Posterior cingulate gyrus (tissue), 11 donors: ENCODE data around the gene CENPT.
"Not testable (repeated sequence)": the region's sequence is repeated elsewhere in the genome, so short reads cannot be mapped to it uniquely, and the experiment has no call there.

ENCODE experiments used
- DNase-seq, 10 donors: peaks; one replicate each; pipeline versions ENCODE4 v3.0.0 to v3.0.0-alpha.2; 2020 to 2021; ENCODE audit warnings: mixed read lengths in 3 of 10
- intact Hi-C: fragments of 100-400 bp; cut with DNase I; formaldehyde crosslinking; loops from one replicate; pipeline ENCODE4 v1.15.1; 2023

CENPT gene

DNA sequence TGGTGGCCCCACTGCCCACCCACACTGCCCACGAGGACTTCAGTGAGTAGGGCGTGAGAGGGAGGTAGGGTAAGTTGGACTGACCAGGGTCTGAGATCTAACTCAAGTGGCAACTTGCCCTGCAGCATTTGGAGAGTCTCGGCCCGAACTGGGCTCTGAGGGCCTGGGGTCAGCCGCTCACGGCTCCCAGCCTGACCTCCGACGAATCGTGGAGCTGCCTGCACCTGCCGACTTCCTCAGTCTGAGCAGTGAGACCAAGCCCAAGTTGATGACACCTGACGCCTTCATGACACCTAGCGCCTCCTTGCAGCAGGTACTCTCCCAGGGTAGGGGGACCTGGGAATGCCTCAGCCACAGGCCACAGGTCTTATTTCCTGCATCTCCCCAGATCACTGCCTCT lies 32.0 kb upstream of the CENPT start:
- intact Hi-C loops = no loop called here
- peak in 2 of 10 donors; percentile 45 to 57 for DNase-seq

- DNase-seq = peak in 2 of 10 donors; percentile 29 to 66
- intact Hi-C loops = no loop called here
Observed at GRCh38 chr16:67878846-67879245, 31.4 kb upstream of the CENPT start.

DNA sequence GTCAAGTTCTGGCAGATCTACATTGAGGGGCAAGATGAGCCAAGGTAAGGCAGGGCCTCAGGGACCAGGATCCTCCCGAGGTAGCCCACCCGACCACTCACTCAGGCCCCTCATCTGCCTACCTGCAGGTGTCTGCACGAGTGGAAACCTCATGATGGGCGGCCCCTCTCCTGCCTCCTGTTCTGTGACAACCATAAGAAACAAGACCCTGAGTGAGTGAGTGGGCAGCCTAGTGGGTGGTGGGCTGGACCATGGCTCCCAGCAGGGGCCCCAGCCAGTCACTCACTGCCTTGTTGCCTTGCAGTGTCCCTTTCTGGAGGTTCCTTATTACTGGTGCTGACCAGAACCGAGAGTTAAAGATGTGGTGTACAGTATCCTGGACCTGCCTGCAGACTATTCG lies 30.7 kb upstream of the CENPT start:
- peak in 1 of 10 donors; percentile 42 for DNase-seq
- intact Hi-C loops = no loop called here

- DNase-seq = no peak
- intact Hi-C loops = no loop called here
Observed at GRCh38 chr16:67877064-67877463, 29.6 kb upstream of the CENPT start.

DNA sequence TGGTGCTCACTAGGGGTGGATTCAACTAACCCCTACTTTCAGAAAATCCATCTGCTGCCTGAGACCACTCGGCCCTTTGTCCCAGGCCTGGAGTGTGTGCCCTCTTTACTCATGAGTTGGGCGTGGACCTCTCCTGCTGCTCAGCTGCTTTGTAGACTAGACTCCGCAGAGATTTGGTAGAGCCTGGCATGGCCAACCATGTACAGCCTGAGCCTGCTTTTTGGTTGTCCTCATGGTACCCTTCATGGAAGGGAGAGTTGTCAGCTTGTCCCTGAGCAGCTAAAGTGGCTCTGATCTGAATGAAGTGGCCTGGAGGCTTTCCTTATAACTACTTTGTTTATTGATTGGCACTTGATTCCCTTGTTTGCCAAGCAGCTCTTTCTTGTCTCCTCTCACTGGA lies 26.9 kb upstream of the CENPT start:
- no peak for DNase-seq
- intact Hi-C loops = no loop called here

DNA sequence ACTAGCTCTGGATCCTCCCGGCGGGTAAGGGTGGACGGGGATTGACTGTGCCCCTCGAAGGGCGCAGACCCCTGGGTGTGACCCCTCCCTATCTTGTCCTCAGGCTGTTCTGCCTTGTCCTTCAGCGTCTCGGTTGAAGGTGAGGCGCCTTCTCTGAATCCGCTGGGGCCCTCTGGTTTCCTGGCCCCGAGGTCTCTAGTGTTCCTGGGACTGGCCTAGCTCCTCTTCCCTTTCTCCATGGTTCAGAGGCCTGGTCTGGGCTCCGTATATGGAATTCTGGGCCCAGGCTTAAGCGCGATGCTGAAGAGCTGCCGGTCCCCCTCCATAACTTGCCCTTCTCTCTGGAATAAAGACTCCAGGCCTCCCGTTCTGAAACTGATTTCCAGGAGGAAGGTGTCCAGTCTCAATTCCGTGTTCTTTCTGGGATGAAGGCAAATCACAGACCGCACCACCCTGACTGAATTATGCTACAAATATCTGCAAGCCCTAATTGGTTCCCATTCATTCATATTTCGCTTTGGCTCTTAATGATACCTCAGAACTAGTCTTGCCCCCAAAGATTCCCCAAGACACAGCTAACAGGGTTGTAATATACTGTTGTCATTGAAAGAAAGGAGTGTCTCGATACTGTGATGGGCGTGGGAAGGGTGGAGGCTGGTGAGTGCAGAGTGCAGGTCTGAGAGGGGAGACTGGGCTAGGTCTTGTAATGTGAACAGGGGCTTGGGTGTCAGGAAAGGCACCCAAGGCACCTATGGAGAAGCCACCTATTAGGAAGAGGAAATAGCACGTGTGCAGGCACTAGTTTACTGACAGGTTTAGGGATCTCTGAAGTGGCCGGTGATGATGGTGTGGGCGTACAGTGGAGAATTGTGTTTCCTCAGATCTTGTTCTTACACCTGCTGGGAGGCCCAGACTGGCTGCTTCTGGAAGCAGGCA lies 26.2 kb upstream of the CENPT start:
- no peak for DNase-seq
- intact Hi-C loops = no loop called here

GRCh38 chr16:67872631-67873434 lies 25.3 kb upstream of the CENPT start, which contains the start of gene EDC4:
Gene EDC4 (plus strand): TSS chr16:67873052. CDS start chr16:67873262, 210 bp downstream.
- intact Hi-C loops = no loop called here
- DNase-seq = peak; percentile 71 to 96 (median 80)

DNA sequence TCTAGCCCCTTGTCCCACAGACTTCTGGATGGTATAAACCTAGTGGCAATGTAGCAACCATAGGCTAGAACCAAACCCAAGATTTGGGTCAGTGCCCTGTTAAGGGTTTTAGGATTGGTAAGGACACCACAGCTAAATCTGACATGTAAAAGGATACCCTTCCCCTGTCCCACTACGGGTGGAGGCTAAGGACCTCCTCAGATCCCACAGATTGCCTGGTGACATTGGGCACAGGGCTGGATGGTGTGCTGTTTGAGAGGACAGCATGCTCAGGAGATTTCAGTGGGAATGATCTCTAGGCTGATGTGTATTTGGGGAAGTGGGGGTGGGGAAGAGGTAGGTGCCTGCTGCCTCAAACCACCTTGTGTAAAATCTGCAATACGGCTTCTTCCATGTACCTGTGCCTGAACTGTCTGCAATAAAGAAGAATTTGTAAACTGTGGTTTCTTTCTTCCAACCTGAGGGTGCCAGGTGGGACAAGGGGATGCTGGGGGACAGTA lies 24.7 kb upstream of the CENPT start:
- no peak for DNase-seq
- intact Hi-C loops = no loop called here

DNA sequence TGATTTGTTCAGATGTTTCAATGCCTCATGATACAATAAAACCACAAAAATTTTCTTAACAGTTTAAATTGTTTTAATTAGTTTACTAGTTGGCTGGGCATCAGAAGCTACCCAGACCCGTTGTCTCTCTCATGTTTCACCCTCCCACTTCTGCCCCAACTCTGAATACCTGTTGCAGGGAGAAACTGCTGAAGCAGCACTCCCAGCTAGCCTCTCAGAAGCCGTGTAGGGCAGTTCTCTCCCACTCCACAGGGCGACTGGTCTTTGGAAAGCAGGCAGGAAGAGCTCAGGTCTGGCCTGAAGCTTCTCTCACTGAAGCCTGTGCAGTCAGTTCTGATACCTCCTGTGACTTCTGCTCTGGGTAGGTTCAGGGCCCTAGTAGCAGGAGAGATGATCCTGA lies 23.8 kb upstream of the CENPT start:
- intact Hi-C loops = no loop called here

GRCh38 chr16:67869653-67870052 lies 22.2 kb upstream of the CENPT start:
- DNase-seq = no peak
- intact Hi-C loops = no loop called here

More for the DNA sequence above, 23.8 kb upstream of the CENPT start:
- DNase-seq = no peak

DNA sequence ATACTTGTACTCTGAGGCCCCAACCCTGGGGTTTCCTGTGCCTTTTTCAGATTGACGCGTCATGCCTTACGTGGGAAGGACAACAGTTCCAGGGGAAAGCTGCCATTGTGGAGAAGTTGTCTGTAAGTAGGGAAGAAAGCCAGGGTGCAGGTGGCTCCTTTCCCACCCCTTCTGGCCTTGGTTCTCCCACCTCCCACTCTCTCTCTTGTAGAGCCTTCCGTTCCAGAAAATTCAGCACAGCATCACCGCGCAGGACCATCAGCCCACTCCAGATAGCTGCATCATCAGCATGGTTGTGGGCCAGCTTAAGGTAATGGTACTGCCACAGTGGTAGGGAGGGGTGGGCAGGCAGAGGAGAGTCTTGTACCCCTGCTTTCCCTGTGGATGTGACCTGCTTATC lies 20.8 kb upstream of the CENPT start:
- intact Hi-C loops = no loop called here
- DNase-seq = peak in 8 of 10 donors; percentile 30 to 90 (median 54)

GRCh38 chr16:67865318-67865717 lies 17.8 kb upstream of the CENPT start:
- DNase-seq = no peak
- intact Hi-C loops = no loop called here

DNA sequence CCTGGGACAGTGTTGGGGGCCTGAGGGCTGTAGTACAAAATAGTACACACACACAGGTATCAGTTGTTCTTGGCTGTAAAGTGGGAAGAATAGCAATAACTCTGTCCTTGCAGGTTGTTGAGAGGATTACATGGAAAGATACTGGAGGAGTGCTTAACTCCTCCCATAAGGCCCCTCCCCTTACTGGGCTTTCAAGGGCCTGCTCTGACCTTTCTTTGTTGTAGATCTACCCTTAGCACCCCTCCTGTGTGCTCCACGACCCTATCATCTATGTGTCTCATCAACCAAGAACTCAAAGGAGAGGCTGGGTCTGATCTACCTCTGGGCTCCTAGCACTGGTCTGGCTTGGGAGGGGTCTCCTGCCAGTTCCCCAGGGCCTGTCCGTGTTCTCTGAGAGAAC lies 17.1 kb upstream of the CENPT start:
- no peak for DNase-seq
- intact Hi-C loops = no loop called here

GRCh38 chr16:67864044-67864443 lies 16.6 kb upstream of the CENPT start:
- DNase-seq, intact Hi-C loops: not testable (repeated sequence)

DNA sequence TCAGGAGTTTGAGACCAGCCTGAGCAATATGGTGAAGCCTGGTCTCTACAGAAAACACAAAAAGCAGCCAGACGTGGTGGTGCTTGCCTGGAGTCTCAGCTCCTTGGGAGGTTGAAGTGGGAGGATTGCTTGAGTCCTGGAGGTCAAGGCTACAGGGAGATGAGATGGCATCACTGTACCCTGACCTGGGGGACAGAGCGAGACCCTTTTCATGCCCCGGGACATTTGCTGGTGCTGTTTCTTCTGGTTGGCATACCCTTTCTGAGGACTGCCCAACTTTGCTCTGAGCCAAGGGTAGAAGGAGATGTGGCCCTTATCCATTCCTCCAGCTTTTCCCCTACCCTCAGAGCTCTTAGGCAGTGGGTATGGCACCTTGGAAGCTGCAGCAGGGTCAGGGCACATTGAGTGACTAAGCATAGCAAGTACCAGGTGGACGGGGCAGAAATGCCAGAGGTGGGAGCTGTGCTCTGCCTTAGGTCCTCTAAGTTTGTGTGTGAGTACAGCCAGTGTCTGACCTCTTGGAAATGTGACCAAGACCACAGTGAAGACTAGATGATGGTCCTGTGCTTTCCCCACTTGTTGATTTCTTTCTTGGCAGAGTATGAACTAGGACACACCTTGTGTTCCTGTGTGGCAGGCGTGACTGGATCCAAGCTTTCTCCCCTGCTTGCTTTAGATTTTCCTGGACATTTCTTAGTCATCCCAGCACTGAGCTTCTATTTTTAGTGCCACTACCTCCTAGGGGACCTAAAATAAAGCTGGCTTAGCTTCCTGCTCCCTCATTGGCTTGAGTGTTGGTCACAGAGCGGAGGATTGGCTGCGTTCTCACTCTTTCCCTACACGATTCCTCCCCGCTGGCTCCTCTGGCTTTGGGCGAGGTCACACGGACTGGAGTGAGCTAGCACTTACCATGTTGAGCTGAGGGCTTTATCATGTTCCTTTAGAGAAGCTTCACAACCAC lies 15.4 kb upstream of the CENPT start:
- peak in 8 of 10 donors; percentile 49 to 94 (median 69) for DNase-seq
- intact Hi-C loops = no loop called here

DNA sequence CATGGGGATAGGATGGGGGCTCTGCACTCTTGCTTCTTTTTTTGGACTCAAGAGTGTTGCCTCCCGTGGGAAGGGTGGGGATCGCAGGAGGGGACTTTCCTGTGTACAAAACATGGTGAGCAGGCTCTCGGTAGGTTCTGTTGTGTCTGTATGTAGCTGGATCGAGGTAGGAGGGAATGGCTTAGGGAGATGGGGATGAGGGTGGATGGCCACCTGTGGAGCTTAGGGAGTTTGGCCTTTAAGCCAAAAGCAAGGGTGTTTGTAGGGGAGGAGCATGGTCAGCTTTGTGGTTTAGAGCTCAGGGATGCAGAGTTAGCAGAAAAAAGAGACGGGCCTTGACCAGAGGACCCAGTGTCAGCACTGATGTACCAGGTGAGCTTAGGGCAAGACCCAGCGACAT lies 14.4 kb upstream of the CENPT start:
- DNase-seq = no peak
- intact Hi-C loops = no loop called here

GRCh38 chr16:67860589-67861398 lies 13.3 kb upstream of the CENPT start:
- intact Hi-C loops = no loop called here

GRCh38 chr16:67858500-67858899 lies 11.0 kb upstream of the CENPT start:
- intact Hi-C loops = no loop called here
- DNase-seq = no peak

More at GRCh38 chr16:67860589-67861398, 13.3 kb upstream of the CENPT start:
- DNase-seq = no peak
